Adrenal gland (tissue), 12 donors: ENCODE measurements around the gene SPDYE5. TPM values are rescaled to one million over a fixed set of nuclear protein-coding genes. Genes with fewer than 3 reads are reported as not detected.
"Not testable (repeated sequence)": the region's sequence is repeated elsewhere in the genome, so short reads cannot be mapped to it uniquely, and the experiment has no call there.

Experiments
- DNase-seq, 7 donors: peaks; one replicate each; pipeline ENCODE4 v3.0.0-alpha.2; 2019 to 2020
- H3K27ac ChIP-seq, 5 donors: fragments of 200-600 bp; sonication (generic) in 4 of 5; 1 replicate in 3 of 5; 2 replicates in 2 of 5; pipeline versions ENCODE4 v1.5.1 to v1.8.0; 2016 to 2020; ENCODE audit warnings: mild to moderate bottlenecking in 1 of 5
- H3K27me3 ChIP-seq: fragments of 200-600 bp; 2 replicates; pipeline ENCODE4 v1.8.0; 2021
- H3K36me3 ChIP-seq, 2 donors: fragments of 200-600 bp; replicated peaks in 1 of 2; 1 replicate in 1 of 2; 2 replicates in 1 of 2; pipeline versions ENCODE4 v1.5.1 to v1.8.0; 2018 to 2022
- H3K4me1 ChIP-seq, 2 donors: fragments of 200-600 bp; replicated peaks in 1 of 2; 1 replicate in 1 of 2; 2 replicates in 1 of 2; pipeline versions ENCODE4 v1.5.1 to v1.8.0; 2018 to 2021
- H3K4me3 ChIP-seq, 4 donors: fragments of 200-600 bp; sonication (generic) in 3 of 4; one replicate each; pipeline ENCODE4 v1.5.1; 2016 to 2018
- H3K9me3 ChIP-seq, 3 donors: fragments of 200-600 bp; sonication (generic) in 1 of 3; replicated peaks in 1 of 3; 1 replicate in 2 of 3; 2 replicates in 1 of 3; pipeline versions ENCODE4 v1.5.1 to v1.8.0; 2016 to 2021
- POLR2A ChIP-seq, 2 donors: fragments of 450-650 bp; IDR thresholded peaks; one replicate each; pipeline ENCODE4 v1.6.1; 2017; ENCODE audit warnings: antibody characterized with exemption in 2 of 2, mild to moderate bottlenecking in 2 of 2, moderate library complexity in 1 of 2
- WGBS, 4 donors: extraction: QIAGEN DNeasy Blood & Tissue Kit in 2 of 4; methylation state at CpG; one replicate each; pipeline versions ENCODE4 v1.1.5 to v1.1.7; 2013 to 2017; 5-methylcytosine and 5-hydroxymethylcytosine counted together
- intact Hi-C, 2 donors: fragments of 100-400 bp; cut with DNase I; formaldehyde crosslinking; loops; one replicate each; pipeline versions ENCODE4 v1.14.1 to v1.15.0; 2022 to 2023
- polyA plus RNA-seq, 3 donors: library from polyadenylated mRNA; stranded (reverse); fragments of 200-250 nt in 2 of 3; fragments of 350-450 nt in 1 of 3; fragmentation: Illumina TruSeq in 1 of 3; extraction: RNeasy Lipid Tissue Mini Kit (QIAGEN cat#74804) in 1 of 3; gene quantifications; one replicate each; pipeline ENCODE4 v1.2.3, GENCODE V29; 2013 to 2014
- total RNA-seq, 9 donors: library from RNA; depleted of rRNA in 4 of 9; stranded (reverse); fragments of >200 nt in 4 of 9; fragments of 120-200 nt in 1 of 9; fragmentation: NEBNext Ultra II Directional in 1 of 9; extraction: Animal tissue kit (Norgen Biotek cat#: 25700) in 1 of 9; gene quantifications; one replicate each; pipeline versions ENCODE4 v1.1.0 to v1.2.4, GENCODE V29; 2013 to 2023
- TF ChIP-seq, protein P1 (sequence below), 6 experiments: fragments of 450-650 bp in 4 of 6; fragments of 200-600 bp in 2 of 6; sonication (generic) in 1 of 6; IDR thresholded peaks; 1 replicate in 5 of 6; 2 replicates in 1 of 6; pipeline versions ENCODE4 v1.5.1 to v1.8.0; 2016 to 2021; ENCODE audit warnings: antibody characterized with exemption in 6 of 6, mild to moderate bottlenecking in 2 of 6, moderate library complexity in 1 of 6
- donor health status: healthy with polysubstance abuse.
- donor health status: Bipolar disorder and iron deficiency.
- donor health status: DM: yes; HTN: yes; CAD: no.
- donor health status: DM: no; HTN: no; CAD: no.
- donor health status: DM: no; HTN: no; CAD: no.
- donor health status: DM: yes; HTN: yes; CAD: no.

The SPDYE5 gene
- total and polyA plus RNA-seq, 12 donors, result 0.07 to 0.24 (median 0.11) TPM; not detected in 9

DNA sequence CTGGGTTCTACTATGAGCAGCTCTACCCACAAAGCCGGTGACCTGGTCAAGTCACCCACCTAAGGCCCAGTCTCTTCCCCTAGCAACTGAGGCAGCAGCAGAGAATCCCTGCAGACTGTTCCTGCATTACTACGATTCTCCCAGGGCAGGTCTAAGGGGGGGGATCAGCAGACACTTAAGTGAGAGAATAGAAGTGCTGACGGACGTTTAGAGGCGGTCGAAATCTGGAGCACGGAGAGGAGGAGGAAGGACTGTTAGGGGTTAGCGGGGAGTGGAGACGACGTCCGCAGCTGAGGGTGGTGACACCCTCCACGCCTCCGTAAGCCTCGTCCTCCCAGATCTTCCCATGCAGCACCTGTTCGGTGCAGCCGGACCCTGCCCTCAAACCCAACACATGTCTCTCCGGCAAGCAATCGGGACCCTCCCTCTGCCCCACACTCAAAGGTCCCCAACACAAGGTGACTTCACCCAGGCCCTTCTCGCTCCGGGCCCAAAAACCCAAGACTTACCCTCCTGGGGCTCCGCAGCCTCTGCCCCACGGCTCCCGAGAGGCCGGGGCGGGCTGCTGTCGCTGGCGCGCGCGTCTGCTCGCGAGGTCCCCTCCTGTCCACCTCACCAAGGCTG, 6.7 kb upstream of the SPDYE5 start:
- H3K27me3 ChIP-seq, H3K9me3 ChIP-seq, H3K36me3 ChIP-seq, H3K4me1 ChIP-seq, intact Hi-C loops: not testable (repeated sequence)
- H3K27ac ChIP-seq, result peak overlapping the region; percentile 79 to 92 (median 86)
- peak overlapping the region in 2 of 4 donors; percentile 33 to 88 for H3K4me3 ChIP-seq
- 0 to 1% (median 0%) methylated on average over 12 to 28 of the region's 32 CpGs for WGBS, 4 donors
- peak in 5 of 7 donors; percentile 5 to 54 (median 19) for DNase-seq

DNA sequence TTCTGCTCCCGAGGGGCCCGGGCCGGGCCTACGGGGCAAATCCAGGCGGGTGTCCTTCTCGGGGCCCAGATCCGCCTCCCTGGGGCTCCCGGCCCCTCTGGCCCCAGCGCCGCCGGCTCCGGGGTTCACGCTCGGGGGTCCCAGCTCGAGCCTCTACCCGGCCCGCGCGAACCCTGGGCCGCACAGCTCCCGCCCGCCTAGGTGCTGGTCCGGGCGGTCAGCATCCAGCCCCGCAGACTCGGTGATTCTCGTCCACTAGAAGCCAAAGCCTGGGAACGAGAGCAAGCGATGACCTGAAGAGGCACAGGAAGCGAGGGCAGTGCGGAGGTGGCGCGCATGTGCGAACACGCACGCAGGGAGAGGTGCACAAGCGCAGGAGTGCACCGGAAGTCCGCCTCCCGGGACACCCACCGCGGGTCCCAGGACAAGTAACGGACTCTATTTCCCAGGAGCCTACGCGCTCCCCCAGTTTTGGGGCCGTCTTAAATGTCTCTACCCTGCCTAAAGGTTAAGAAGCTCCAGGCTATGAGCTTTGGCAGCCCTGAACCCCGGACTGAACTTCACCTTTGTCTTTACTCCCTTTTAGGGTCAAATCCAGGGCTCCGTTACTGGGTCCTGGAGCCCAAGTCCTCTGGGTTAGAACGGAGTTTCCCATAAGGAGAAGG, 6.0 kb upstream of the SPDYE5 start, which contains the start of gene POM121C:
TSS of gene POM121C (minus strand) at position 321 of the 665 bp plus-strand sequence. CDS start 44,803 bp downstream, outside the sequence.
- H3K4me1 ChIP-seq, intact Hi-C loops, H3K36me3 ChIP-seq, H3K9me3 ChIP-seq, H3K27me3 ChIP-seq: not testable (repeated sequence)
- Histone ChIP-seq H3K4me3 (peak within 1 kb of the TSS in 3 of 4 donors; percentile 33 to 88 (median 48)), H3K27ac (peak within 1 kb of the TSS; percentile 79 to 92 (median 86))
- peak; percentile 36 to 85 for TF ChIP-seq POLR2A (IDR thresholded peaks at IDR 0.05)
- DNase-seq, result peak; percentile 92 to 97 (median 97)
- WGBS, 4 donors, result 0 to 1% (median 0%) methylated on average over 18 to 49 of the region's 49 CpGs

DNA sequence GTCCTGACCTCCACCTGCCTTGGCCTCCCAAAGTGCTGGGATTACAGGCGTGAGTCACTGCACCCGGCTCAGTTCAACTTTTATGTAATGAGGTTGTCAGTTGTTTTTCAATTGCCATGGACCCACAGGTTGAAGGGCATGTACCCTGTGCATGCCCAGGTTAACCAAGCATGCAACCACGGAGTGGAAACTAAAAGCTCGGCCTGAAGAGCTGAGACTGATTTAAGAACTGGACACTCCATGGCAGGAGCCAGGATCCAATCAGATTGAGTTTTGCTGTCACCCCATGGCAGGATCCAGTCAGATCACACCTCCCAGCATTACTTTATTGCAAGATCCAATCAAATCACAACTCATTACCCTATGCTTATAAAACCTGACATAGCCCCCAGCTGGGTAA, 16.9 kb downstream of the SPDYE5 start:
- intact Hi-C loops, H3K9me3 ChIP-seq, H3K4me1 ChIP-seq, H3K27me3 ChIP-seq, H3K4me3 ChIP-seq, H3K36me3 ChIP-seq, H3K27ac ChIP-seq, DNase-seq: not testable (repeated sequence)
- WGBS, 4 donors, result 91 to 94% methylated on average over 2 of the region's 4 CpGs; no CpG with 5 or more reads in 2 of the 4 donors

DNA sequence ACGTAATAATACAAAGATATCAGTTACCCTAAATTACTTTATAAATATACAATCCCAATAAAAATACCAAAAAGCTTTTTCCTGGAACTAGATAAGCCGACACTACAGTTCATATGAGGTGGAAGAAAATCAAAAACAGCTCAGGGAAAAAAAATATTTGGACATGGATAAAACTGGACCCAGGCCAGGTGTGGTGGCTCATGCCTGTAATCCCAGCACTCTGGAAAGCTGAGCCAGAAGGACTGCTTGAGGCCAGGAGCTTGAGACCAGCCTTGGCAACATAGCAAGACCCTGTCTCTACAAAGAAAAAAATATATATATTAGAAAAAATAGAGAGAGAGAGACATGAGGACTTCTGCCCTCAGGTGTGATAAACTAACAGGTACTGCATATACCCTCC, 26.7 kb downstream of the SPDYE5 start:
- DNase-seq, result peak in 6 of 7 donors; percentile 32 to 61 (median 43)
- H3K4me3 ChIP-seq, H3K4me1 ChIP-seq, H3K9me3 ChIP-seq, intact Hi-C loops, H3K27ac ChIP-seq, H3K27me3 ChIP-seq: not testable (repeated sequence)
- WGBS, 4 donors, result 58 to 65% (median 60%) methylated on average over 2 of the region's 2 CpGs
- peaks cover 0 to 12% of the 10 kb centered on the region in 2 donors for H3K36me3 ChIP-seq

DNA sequence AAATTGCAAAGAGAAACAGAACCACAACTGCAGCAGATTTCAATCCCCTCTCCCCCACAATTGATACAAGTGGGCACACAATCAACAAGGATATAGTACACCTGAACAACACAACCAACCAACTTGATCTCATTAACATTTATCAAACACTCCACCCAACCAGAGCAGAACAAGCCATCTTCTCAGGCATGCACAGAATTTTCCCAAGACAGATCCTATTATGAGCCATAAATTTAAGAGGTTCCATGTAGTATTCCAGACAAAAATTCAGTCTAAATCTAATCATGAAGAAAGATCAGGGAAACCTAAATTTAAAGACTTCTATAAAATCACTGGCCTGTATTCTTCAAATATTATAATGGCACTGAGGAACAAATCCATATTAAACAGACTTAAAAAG, 29.6 kb downstream of the SPDYE5 start:
- H3K4me3 ChIP-seq, DNase-seq, H3K27ac ChIP-seq, H3K27me3 ChIP-seq, H3K9me3 ChIP-seq, intact Hi-C loops: not testable (repeated sequence)
- Histone ChIP-seq H3K4me1 (peaks cover 5 to 10% of the 10 kb centered on the region in 2 donors), H3K36me3 (peaks cover 0 to 21% of the 10 kb centered on the region in 2 donors)

DNA sequence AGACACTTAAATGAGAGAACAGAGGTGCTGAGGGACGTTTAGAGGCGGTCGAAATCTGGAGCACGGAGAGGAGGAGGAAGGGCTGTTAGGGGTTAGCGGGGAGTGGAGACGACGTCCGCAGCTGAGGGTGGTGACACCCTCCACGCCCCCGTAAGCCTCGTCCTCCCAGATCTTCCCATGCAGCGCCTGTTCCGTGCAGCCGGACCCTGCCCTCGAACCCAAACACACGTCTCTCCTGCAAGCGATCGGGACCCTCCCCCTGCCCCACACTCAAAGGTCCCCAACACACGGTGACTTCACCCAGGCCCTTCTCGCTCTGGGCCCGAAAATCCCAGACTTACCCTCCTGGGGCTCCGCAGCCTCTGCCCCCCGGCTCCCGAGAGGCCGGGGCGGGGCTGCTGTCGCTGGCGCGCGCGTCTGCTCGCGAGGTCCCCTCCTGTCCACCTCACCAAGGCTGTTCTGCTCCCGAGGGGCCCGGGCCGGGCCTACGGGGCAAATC, 35.2 kb downstream of the SPDYE5 start:
- H3K27me3 ChIP-seq, H3K9me3 ChIP-seq, intact Hi-C loops: not testable (repeated sequence)
- peaks cover 8 to 19% of the 10 kb centered on the region in 2 donors for H3K4me1 ChIP-seq
- 0 to 2% (median 1%) methylated on average over 8 to 37 of the region's 37 CpGs for WGBS, 4 donors
- H3K4me3 ChIP-seq, result peak overlapping the region; percentile 44 to 80 (median 78)
- H3K27ac ChIP-seq, result peak overlapping the region; percentile 80 to 96 (median 89)
- peak in 5 of 7 donors; percentile 7 to 29 (median 19) for DNase-seq
- H3K36me3 ChIP-seq, result peaks cover 0 to 21% of the 10 kb centered on the region in 2 donors

DNA sequence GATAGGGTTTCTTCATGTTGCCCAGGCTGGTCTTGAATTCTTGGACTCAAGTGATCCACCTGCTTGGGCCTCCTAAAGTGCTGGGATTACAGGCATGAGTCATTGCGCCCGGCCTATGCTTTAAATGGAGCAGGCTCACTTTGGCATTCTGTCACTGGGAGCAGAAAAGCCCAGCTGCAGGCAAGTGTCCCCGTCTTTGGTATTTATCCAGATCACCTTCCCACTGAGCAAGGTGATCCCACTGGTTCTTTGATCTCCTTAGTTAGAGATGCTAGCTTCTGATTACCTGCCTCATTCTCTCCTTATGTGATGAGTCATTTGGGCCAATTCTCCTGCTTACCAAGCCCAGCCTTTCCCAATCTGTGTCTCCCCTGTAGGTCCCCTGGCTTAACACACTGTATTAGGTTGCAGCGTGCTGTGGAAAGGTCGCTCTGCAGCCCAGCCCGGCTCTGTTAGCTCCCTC, 39.3 kb downstream of the SPDYE5 start:
- Histone ChIP-seq H3K27ac (no peak overlapping the region), H3K27me3 (no peaks in the 10 kb centered on the region), H3K4me3 (no peak overlapping the region), H3K36me3 (peaks cover 0 to 2% of the 10 kb centered on the region in 2 donors), H3K4me1 (peaks cover 6 to 12% of the 10 kb centered on the region in 2 donors), H3K9me3 (no peaks in the 10 kb centered on the region)
- TF ChIP-seq, protein P1, sequence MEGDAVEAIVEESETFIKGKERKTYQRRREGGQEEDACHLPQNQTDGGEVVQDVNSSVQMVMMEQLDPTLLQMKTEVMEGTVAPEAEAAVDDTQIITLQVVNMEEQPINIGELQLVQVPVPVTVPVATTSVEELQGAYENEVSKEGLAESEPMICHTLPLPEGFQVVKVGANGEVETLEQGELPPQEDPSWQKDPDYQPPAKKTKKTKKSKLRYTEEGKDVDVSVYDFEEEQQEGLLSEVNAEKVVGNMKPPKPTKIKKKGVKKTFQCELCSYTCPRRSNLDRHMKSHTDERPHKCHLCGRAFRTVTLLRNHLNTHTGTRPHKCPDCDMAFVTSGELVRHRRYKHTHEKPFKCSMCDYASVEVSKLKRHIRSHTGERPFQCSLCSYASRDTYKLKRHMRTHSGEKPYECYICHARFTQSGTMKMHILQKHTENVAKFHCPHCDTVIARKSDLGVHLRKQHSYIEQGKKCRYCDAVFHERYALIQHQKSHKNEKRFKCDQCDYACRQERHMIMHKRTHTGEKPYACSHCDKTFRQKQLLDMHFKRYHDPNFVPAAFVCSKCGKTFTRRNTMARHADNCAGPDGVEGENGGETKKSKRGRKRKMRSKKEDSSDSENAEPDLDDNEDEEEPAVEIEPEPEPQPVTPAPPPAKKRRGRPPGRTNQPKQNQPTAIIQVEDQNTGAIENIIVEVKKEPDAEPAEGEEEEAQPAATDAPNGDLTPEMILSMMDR (IDR thresholded peaks at IDR 0.05), result no peak
- intact Hi-C loops, result loop anchor here in 1 of 2 donors (10.0 kb wide), 1 partner anchor 113 kb away; no protein-coding TSS in a partner anchor
- WGBS, 4 donors, result 58 to 83% (median 72%) methylated on average over 6 of the region's 6 CpGs
- DNase-seq, result peak in 2 of 7 donors; percentile 7 to 39
